Kidney (tissue), 14 donors: ENCODE measurements around the gene PAXIP1. TPM values are rescaled to one million over a fixed set of nuclear protein-coding genes. Genes with fewer than 3 reads are reported as not detected.

Experiments
- DNase-seq, 5 donors: peaks; one replicate each; pipeline ENCODE4 v3.0.0-alpha.2; 2013 to 2020
- FAIRE-seq: peaks from 2 replicates; lab custom pipeline; 2012; peaks lifted over from hg19 to GRCh38; lab: Jason Lieb, UNC
- H3K27ac ChIP-seq, 2 donors: one replicate each; pipeline ENCODE4 v1.7.0; 2013; ENCODE audit warnings: low read depth in 2 of 2, low read length in 2 of 2, inconsistent platforms in 1 of 2
- H3K27me3 ChIP-seq: one replicate; pipeline ENCODE4 v1.7.1; 2013; ENCODE audit warnings: low read length, inconsistent platforms; ENCODE audit not compliant: control insufficient read depth, insufficient read depth
- H3K36me3 ChIP-seq, 3 donors: one replicate each; pipeline versions ENCODE4 v1.7.0 to v1.7.1; 2013; ENCODE audit warnings: low read length in 3 of 3, control low read depth in 1 of 3, inconsistent platforms in 1 of 3; ENCODE audit not compliant: insufficient read depth in 3 of 3, control insufficient read depth in 2 of 3
- H3K4me1 ChIP-seq, 3 donors: one replicate each; pipeline versions ENCODE4 v1.7.0 to v1.7.1; 2013; ENCODE audit warnings: low read length in 3 of 3, inconsistent platforms in 1 of 3, low read depth in 1 of 3; ENCODE audit not compliant: control insufficient read depth in 2 of 3, insufficient read depth in 2 of 3
- H3K4me3 ChIP-seq, 3 donors: one replicate each; pipeline versions ENCODE4 v1.7.0 to v1.8.1; 2013; ENCODE audit warnings: low read length in 3 of 3, control low read depth in 1 of 3, inconsistent platforms in 1 of 3
- H3K9ac ChIP-seq, 3 donors: one replicate each; pipeline versions ENCODE4 v1.7.0 to v1.7.1; 2013; ENCODE audit warnings: low read length in 3 of 3, control low read depth in 1 of 3, inconsistent platforms in 1 of 3
- H3K9me3 ChIP-seq, 3 donors: one replicate each; pipeline versions ENCODE4 v1.7.0 to v1.7.1; 2013; ENCODE audit warnings: low read length in 3 of 3, control low read depth in 1 of 3, inconsistent platforms in 1 of 3; ENCODE audit not compliant: control insufficient read depth in 2 of 3, insufficient read depth in 1 of 3
- CTCF ChIP-seq: IDR thresholded peaks from 3 replicates; pipeline ENCODE4 v1.5.1; 2012; ENCODE audit warnings: mild to moderate bottlenecking, moderate library complexity, borderline replicate concordance; ENCODE audit not compliant: insufficient read depth; ENCODE audit errors: extremely low read depth
- intact Hi-C: fragments of 100-400 bp; cut with DNase I; formaldehyde crosslinking; loops from one replicate; pipeline ENCODE4 v1.11.1; 2022
- polyA plus RNA-seq: library from polyadenylated mRNA; stranded (reverse); fragments of 350-450 nt; fragmentation: Illumina TruSeq; extraction: RNeasy Lipid Tissue Mini Kit (QIAGEN cat#74804); gene quantifications from one replicate; pipeline ENCODE4 v1.2.3, GENCODE V29; 2014; ENCODE audit warnings: low read depth, low replicate concordance; ENCODE audit not compliant: insufficient read depth
- total RNA-seq: library from RNA; stranded (reverse); fragmentation: NEBNext Ultra II Directional; extraction: Animal tissue kit (Norgen Biotek cat#: 25700); gene quantifications from one replicate; pipeline ENCODE4 v1.2.1, GENCODE V29; 2021
- donor health status: control.
- donor health status: control.
- donor health status: control.
- donor health status: control.
- donor health status: control.
- donor health status: DM: yes; HTN: yes; CAD: no.
- donor health status: Normal renal cell carcinoma (clear cell type).

PAXIP1 gene
- total and polyA plus RNA-seq, 2 donors from 2014 or later = 3.9 to 10.7 TPM

GRCh38 chr7:155003376-155004214, 671 bp upstream of the PAXIP1 start:
- no peak for FAIRE-seq
- no peaks in the 10 kb centered on the region for H3K9me3 ChIP-seq
- H3K36me3 ChIP-seq = peaks cover 0 to 2% (median 0%) of the 10 kb centered on the region in 3 donors
- peak overlapping the region; percentile 80 to 92 (median 81) for H3K4me3 ChIP-seq
- no peak for TF ChIP-seq CTCF
- H3K9ac ChIP-seq = peak overlapping the region; percentile 75 to 84 (median 82)
- intact Hi-C loops = no loop called here
- H3K4me1 ChIP-seq = peaks cover 2 to 3% (median 3%) of the 10 kb centered on the region in 3 donors
- peak overlapping the region; percentile 92 to 93 for H3K27ac ChIP-seq
- no peaks in the 10 kb centered on the region for H3K27me3 ChIP-seq
- peak; percentile 92 to 95 (median 94) for DNase-seq

GRCh38 chr7:155002411-155003091, 373 bp downstream of the PAXIP1 start:
- Histone ChIP-seq H3K4me3 (peak overlapping the region in 2 of 3 donors; percentile 53 to 61), H3K27me3 (no peaks in the 10 kb centered on the region), H3K27ac (no peak overlapping the region), H3K4me1 (peaks cover 2 to 3% (median 3%) of the 10 kb centered on the region in 3 donors), H3K9ac (no peak overlapping the region), H3K9me3 (no peaks in the 10 kb centered on the region), H3K36me3 (peaks cover 0 to 5% (median 2%) of the 10 kb centered on the region in 3 donors)
- FAIRE-seq (no peak), DNase-seq (peak; percentile 57 to 84 (median 79))
- TF ChIP-seq CTCF = no peak
- intact Hi-C loops = no loop called here

GRCh38 chr7:155001756-155002410, 1.0 kb downstream of the PAXIP1 start:
- no peak for TF ChIP-seq CTCF
- FAIRE-seq (no peak), DNase-seq (peak in 2 of 5 donors; percentile 6 to 39)
- Histone ChIP-seq H3K4me1 (peaks cover 2 to 3% (median 3%) of the 10 kb centered on the region in 3 donors), H3K27me3 (no peaks in the 10 kb centered on the region), H3K36me3 (peaks cover 1 to 11% (median 2%) of the 10 kb centered on the region in 3 donors), H3K27ac (no peak overlapping the region), H3K9ac (peak overlapping the region in 2 of 3 donors; percentile 22 to 58), H3K4me3 (peak overlapping the region; percentile 53 to 61 (median 60)), H3K9me3 (no peaks in the 10 kb centered on the region)
- intact Hi-C loops = no loop called here
